UCSD-AML1 (cell line): ENCODE measurements around the gene SHC1.

ENCODE experiments used
- DNase-seq: peaks from one replicate; lab custom pipeline; 2025; ENCODE audit not compliant: unreplicated experiment; lab: John Stamatoyannopoulos, UW

SHC1 gene

DNA sequence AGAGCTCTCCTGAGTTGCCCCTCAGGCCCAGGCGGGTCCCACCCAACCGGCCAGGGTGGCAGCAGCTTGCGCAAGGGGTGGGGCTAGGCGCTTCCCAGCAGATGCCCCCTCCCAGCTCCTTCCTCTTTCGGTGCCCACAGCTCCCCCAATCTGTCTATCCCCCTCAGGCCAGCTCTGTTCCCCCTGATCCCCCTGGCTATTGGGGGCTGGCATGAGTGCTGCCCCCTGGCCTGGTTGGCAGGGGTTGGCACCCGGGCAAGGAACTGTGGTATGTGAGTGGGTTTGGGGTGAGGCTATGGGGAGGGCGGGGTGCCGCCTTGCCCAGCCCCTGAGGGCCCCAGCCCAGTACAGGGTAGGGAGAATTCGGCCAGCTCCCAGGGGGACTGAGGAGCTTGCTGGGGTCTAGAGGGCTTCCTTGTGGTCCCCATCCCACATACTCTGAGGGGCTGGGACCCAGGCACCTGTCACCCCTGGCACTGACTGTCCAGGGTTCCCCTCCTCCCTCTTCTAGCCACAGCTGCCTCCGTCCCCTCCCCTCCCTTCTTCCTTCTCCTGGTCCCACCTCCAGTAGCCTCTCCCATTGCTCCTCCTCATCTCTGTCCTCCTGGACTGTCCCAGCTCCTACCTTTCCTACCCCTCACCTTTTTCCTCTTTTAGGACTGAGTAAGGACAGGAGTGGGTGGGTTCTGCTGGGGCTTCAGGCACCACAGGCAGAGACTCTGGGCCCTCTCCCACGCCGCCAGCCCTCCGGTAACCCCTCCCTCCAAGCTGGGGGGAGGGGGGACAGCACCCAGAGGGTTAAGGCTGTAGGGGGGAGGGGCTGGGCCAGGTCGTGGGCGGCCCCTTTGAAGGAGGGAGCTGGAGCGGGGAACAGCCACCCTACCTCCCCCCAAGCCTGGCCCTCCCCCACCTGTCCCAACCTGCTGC lies 37.7 kb upstream of the SHC1 start:
- DNase-seq, result peak; percentile 52

DNA sequence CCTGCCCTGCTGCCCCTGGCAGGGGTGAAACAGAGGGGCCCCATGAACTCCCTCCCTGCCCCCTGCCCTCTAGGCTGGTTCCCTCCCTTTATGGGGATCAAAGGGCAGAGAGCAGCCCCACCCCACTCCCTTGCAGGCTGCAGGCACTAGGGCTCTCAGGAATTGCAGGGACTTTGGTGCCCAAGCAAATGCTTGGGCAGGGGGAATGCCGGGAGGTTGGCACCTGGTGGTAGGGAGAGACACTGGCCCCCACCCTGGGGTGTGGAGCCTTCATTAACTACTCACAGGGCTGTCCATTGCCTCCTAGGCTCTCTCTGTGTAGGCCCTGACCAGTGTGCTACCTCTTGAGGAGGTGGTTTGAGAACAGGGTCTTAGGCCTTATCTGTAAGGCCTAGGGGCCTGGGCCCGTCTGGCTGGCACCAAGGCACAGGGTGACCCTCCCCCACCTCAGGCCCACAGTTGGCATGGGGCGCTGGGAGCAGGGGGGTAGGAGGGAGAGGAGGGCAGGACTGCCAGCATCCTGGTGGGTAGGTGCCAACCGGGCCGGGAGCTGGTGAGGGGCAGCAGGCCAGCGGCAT lies 36.8 kb upstream of the SHC1 start:
- DNase-seq, result no peak

DNA sequence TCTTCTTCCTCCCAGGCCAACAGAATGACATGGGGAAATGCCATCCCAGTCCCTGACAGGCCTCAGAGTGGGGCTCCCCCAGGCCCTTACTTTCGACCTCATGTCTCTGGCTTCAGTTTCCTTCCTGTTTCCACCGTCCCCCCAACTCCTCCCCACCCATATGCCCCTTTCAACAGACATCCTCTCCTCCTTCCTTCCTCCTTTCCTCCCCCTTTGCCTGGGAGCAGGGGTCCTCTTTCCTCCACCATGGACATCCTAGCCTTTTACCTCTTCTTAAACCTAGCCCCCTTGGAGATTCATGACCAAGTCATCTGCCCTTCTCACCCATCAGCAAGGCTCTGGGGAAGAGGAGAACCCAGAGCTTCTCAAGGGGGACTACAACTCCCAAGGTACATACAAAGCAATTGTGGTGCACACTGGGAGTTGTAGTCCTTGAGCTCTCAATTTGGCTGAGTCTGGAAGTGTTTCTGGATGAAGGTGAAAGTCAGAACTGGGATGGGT lies 36.1 kb upstream of the SHC1 start:
- DNase-seq, result peak; percentile 54

DNA sequence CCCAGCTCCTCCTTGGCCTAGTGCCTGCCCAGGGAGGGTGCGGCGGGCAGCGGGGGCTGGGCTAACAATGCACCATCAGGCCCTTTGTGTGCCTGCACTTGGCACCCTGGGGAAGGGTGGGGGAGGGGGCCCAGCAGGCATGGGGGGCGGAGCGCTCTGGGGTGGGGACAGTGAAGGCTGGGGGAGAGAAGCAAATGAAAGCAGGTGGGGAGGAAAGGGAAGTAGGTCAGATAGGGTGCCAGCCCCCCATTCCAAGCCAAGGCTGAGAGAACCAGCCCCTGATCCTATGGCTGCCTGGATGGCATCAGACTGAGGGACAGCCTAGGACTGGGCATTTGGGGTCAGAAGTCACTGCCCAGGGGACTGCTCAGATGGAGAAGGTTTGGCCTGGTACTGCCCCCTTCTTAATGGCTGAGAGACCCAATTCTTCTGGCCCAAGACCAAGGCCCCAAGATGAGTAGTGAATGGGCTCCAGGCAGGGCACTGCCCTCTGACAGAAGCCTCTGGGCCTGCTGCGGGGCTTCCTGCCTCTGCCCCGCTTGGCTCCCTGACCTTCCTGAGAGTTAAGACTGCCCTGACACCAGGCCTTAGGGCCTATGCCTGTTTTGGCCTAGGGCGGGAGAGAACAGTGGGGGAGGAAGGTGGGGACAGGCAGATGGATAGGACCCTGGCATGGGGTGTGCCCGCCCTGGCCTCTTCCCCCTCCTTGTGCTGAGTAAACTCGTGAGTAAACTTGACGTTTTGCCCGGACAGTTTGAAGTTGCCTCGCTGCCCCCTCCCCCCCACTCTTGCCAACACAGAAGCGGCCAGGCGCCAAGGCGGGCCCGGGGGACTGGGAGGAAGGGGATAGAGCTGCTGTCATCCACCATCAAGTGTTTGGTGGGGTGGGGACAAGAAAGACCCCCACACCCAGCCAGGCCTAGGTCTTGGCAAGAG lies 34.8 kb upstream of the SHC1 start:
- no peak for DNase-seq

DNA sequence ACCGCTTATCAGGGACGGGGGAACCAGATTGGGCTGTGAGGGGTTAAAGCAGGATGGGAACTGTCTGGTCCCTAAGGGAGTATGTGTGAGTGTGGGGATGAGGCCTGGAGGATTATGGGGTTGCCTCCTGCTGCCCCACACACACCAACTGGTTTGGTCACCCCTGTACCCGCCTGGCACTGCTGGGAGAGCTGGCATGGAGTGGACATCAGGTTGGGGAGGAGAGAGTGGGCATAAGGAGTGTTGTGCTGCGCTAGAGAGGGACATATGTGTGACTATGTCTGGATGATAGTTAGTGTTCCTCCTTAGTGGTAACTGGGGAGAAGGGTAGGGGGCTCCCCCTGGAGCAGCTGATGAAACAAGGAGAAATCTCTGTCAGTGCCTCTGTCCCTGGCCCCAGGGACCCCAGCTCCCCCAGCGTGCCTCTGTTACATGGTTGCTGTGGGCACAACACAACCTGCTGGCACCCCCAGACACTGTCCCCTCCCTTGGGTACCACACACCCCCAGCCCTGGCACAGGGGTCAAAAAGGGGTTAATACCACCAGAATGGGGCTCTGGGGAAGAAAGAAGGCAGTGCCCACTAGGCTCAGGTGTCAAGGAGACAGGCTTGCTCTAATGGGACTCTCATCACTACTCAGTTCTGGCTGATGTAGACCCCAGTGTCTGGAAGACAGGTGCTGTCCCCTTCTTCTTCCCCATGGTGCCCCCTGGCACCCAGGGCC lies 34.0 kb upstream of the SHC1 start:
- DNase-seq, result no peak

DNA sequence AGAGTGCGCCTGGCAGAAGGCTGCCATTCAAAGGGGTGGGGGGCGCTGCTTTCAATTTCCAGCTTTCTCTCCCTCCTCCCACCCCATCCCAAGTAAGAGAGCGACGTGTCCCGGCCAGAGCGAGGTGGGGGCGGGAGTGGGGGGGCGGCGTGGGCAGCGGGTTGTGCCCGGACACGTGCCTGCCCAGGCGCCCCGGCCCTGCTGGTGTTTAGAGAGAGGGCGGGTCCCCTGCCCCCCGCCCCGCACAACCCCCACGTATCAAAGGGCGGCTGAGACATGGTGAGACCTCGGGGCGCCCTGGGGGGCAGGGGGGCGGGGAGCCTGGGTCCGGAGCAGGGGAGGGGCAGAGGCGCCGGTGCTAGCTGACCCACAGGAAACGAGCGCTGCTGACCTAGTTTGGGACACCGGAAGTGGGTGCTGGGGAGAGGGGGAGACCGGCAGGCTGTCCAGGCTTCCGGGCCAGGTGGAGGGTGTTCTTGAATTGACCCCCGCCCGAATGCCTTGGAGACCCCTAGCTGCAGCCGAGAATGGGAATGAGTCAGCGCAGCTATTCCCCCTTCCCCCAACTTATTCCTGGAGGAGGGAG lies 33.3 kb upstream of the SHC1 start:
- peak; percentile 60 for DNase-seq

DNA sequence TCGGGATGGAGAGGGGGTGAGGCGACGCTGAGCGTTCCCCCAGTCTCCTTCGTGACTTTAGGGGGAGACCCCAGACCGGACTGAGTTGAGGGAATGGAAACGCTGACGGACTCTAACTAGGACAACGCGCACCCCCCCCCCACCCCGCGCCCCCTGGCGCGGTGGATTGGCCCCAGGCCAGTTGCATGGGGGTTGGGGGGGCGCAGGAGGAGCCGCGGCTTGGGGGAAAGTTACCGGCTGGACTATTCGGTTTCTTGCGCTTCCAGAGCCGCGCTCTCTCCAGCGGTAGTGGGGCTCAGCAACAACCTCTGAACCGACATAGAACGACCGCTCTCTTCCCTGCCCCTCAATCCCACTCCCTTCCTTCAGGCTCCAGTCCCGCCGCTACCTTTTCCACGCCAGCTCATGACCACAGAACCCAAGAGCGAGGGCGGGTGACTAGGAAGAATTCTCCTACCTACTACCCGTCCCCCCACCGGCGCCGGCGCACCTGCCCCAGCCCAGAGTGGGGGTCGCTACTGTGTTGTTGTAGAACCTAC lies 32.7 kb upstream of the SHC1 start:
- DNase-seq, result peak; percentile 51

DNA sequence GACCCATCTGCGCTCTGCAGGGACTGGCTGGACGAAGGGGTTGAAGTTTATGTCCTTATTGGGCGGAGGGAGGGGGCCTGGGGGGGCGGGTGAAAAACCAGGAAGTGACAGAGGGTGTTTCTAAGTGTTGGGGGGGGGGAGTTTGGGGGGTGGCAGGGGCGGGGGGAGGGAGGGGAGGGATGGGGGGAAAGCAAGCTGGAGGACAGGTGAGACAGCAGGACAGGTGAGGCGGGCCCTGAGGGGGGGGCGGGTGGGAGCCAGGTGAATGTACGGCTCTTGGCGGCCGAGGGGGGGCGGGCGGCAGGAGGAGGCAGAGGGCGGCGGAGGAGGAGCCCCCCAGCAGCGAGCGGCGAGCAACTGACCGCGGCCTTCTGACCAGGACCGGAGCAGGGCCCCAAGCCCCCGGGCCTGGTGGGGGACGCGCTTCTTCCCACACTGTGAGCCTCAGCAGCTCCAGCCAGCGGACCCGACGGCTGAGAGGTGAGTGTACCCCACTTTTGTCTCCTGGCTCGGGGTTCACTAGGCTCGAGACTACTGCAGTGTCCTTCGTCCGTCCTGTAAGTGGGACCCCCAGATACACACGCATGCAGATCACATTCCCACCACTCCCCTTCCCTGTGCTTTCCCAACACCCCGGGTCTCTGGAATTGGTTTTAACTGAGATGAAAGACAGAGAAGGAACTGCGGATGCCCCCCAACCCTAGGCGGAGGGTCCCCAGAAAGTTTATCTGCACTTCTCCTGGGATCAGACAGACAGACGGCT lies 32.1 kb upstream of the SHC1 start, which contains the start of gene ZBTB7B:
Gene ZBTB7B (plus strand): TSS at position 339 of the 763 bp plus-strand sequence. CDS start 11,859 bp downstream, outside the sequence.
- DNase-seq, result peak; percentile 51

DNA sequence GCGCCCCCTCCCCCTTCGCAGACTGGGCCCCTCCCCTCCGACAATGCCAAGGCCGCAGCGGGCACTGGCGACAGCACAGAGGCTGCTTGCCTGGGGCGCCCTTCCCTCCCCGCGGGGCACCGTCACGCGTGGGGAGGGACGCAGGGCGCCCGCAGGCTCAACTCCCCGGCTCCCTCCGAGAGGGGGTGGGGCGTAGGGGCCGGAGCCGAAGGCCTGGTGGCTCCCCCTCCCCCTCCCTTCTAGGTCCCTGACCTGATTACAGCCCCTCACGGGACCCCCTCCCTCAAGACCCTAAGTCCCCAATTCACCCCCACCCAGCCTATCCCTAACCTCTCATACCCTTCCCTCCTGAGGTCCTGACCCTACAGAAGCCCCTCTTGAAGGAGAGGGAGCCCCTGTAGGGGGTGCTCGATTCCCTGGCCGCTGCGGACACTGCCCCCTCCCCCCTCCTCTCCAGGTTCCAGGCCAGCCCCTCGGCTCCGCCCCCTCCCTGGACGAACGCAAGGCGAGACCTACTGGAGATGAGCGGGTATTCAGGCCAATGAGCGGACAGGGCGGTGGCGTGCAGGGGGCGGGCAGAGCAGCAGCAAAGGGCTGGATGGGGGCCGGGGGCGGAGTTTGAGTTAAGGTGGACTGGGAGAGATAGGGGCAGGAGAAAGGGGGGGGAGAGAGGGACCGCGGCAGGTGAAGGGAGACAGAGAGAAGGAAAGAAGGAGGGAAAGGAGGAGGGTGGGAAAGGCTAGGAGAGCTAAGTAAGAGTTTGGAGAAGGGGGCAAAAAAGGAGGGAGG lies 31.3 kb upstream of the SHC1 start:
- peak; percentile 99 for DNase-seq

DNA sequence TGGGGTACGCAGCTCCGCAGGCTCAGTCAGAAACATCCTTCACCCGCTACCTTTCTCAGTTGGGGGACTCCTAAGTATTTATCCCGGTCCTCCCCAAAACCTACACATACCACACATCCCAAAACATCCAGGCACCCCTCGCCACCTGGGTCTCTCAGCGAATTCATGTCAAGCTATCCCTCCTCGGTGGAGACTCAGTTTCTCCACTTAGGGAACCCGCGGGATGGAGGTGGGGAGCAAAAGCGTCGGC lies 30.8 kb upstream of the SHC1 start:
- DNase-seq, result no peak

DNA sequence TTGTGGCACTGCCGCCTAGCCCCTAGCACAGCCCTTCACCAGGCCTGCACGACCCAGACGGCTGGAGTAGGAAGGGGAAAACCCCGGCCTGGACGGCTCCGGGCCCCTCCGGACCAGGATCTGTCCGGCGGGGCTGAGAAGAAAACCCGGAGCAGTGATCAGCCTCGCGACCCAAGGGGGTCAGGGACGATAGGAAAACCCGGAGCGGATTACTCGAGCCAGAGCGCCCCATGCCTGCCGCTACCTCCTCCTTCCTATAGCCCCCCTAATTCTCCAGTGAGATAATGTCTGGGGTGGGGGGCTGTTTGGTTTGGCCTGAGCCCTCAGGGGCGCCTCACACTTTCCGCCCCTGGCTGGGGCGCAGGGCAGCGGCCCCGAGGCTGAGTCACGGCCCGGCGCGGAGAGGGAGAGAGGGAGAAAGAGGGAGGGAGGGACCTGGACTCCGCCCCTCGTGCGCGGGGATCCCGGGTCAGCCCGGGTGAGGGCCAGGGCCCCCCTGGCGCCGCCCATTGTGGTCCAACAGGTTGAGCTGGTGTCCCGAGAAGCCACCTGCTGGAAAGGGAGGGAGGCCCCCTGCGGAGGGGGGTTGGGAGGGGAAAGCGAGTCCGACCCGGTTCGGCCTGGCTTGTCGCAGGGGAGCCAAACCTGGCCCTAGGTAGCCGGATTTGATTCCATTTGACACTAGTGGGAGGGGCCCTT lies 30.3 kb upstream of the SHC1 start:
- peak; percentile 93 for DNase-seq

DNA sequence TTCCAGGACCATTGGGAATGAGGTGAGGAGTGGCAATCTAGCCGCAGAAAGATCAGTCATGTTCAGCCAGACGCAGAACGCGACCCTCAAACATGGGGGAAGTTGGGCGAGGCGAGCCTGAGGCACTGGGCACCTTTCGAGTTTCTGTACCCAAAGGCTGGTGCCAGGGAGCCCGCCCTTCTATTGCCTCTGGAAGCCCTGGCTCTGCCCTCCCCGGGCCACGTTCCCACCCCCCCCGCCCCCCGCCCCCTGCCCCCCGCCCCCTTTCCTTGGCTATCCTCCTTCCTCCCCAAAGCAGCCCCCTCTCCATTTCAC lies 29.8 kb upstream of the SHC1 start:
- no peak for DNase-seq

DNA sequence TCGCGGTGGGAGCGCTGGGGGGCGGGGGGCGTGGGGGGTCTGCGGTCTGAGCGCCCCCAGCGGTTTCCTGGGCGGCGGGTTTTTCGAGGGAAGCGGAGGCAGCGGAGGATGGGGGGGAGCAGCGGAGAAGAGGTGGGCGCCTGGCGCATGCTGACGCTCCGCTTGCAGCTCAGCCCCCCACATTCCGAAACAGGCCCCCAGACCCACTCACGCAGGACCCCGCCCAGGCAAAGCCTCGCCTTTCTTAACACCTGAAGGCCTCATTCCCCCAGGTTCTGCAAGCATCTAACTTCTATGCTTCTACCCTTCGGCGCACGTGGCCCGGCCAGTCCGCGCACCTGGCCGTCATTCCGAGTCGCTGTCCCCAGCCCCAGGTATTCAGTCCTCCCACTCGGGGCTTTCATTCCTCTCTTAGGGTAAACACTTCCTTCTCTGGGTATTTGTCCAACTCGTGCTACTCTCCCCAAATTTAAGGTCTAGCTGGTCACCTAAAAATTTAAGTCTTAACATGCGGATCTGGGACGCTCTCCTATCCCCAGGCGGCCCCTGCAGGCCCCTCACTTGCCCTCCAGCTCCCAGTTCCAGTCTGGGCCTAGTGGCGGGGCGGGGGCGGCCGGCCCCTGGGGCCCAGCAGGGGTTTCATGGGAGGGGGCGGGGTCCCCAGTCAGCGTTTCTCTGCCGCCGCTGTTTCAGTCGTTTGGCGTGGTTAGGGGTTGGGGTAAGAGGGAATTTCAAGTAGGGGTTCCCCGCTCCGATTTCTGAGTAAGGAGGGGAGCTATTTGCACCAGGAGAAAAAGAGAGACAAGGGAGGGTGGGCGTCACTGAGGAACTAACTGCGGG lies 29.2 kb upstream of the SHC1 start:
- peak; percentile 67 for DNase-seq

DNA sequence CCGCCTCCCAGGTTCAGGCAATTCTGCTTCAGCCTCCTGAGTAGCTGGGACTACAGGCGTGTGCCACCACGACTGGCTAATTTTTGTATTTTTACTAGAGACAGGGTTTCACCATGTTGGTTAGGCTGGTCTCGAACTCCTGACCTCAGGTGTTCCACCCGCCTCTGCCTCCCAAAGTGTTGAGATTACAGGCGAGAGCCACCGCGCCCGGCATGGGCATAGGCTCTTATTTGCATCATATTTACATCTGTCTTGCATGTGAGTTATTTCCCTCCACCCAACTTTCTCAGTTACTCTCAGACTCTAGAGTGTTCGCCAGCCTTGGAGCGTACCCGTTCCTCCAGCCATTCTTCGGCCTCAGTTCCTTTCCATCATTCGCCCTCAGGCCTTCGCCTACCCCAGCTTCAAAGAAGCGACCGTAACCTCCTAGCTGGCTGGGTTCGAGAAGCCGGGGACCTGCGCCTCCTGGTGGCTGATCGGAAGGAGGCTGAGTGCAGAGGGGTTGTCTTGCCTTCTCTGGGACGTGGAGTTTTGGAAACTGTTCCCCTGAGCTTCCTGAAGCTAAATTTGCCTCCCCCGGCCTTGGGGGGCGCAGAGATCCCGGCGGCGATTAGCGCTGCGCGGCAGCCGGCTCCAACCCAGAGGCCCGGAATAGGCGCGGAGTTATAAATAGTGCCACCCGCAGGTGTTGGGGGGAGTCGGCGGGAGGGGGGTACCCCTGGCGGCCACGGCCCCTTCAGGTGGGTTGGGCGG lies 28.4 kb upstream of the SHC1 start:
- DNase-seq, result peak; percentile 82

DNA sequence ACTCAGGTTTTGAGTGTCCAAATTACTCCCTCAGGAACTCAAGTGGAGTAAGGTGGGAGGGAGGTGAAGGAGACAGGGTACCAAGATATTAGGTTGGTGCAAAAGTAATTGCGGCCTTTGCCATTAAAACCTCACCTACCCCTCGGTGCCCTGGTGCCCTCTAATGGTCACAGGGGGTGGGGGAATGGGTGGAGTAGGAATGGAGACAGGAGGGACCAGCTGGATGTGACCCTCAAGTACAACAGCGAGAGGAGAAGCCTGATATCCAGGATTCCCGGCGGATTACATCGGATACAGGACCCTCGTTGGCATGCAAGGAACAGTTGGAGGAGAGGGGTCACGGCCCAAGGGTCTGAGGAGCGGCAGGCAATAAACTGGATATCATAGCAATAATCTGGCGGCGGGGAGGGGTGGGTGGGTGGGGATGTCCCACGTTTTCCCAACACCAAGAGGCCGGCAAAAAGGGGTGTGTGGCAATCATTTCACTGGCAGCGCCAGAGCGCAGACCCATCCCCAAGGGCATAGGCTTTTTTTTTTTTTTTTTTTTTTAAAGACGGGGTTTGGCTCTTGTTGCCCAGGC lies 27.7 kb upstream of the SHC1 start:
- DNase-seq, result peak; percentile 34
